Measurements from ENCODE around the gene TYW1B.
"Not testable (repeated sequence)": the region's sequence is repeated elsewhere in the genome, so short reads cannot be mapped to it uniquely, and the experiment has no call there.

DNA sequence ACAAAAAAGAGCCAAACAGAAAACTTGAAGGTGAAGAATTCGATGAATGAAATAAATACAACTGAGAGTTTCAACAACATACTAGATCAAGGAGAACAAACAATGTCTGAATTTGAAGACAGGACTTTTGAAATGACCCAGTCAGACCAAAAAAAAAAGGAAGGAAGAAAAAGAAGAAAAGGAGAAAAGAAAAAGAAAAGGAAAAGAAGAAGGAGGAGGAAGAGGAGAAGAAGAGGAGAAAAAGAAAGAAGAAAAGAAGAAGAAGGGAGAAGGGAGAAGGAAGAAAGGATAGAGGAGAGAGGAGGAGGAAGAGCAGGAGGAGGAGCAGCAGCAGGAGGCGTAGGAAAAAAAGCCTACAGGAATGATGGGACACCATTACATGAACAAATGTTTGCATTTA, 97.6 kb downstream of the TYW1B start:
- TF ChIP-seq, protein P1, sequence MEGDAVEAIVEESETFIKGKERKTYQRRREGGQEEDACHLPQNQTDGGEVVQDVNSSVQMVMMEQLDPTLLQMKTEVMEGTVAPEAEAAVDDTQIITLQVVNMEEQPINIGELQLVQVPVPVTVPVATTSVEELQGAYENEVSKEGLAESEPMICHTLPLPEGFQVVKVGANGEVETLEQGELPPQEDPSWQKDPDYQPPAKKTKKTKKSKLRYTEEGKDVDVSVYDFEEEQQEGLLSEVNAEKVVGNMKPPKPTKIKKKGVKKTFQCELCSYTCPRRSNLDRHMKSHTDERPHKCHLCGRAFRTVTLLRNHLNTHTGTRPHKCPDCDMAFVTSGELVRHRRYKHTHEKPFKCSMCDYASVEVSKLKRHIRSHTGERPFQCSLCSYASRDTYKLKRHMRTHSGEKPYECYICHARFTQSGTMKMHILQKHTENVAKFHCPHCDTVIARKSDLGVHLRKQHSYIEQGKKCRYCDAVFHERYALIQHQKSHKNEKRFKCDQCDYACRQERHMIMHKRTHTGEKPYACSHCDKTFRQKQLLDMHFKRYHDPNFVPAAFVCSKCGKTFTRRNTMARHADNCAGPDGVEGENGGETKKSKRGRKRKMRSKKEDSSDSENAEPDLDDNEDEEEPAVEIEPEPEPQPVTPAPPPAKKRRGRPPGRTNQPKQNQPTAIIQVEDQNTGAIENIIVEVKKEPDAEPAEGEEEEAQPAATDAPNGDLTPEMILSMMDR (IDR thresholded peaks at IDR 0.05; ENCODE audit: insufficient read depth, low read length): not testable (repeated sequence)
- not testable (repeated sequence) for TF ChIP-seq GABPA (IDR thresholded peaks at IDR 0.05; ENCODE audit: low read depth)
- TF ChIP-seq, protein P2, sequence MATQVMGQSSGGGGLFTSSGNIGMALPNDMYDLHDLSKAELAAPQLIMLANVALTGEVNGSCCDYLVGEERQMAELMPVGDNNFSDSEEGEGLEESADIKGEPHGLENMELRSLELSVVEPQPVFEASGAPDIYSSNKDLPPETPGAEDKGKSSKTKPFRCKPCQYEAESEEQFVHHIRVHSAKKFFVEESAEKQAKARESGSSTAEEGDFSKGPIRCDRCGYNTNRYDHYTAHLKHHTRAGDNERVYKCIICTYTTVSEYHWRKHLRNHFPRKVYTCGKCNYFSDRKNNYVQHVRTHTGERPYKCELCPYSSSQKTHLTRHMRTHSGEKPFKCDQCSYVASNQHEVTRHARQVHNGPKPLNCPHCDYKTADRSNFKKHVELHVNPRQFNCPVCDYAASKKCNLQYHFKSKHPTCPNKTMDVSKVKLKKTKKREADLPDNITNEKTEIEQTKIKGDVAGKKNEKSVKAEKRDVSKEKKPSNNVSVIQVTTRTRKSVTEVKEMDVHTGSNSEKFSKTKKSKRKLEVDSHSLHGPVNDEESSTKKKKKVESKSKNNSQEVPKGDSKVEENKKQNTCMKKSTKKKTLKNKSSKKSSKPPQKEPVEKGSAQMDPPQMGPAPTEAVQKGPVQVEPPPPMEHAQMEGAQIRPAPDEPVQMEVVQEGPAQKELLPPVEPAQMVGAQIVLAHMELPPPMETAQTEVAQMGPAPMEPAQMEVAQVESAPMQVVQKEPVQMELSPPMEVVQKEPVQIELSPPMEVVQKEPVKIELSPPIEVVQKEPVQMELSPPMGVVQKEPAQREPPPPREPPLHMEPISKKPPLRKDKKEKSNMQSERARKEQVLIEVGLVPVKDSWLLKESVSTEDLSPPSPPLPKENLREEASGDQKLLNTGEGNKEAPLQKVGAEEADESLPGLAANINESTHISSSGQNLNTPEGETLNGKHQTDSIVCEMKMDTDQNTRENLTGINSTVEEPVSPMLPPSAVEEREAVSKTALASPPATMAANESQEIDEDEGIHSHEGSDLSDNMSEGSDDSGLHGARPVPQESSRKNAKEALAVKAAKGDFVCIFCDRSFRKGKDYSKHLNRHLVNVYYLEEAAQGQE (IDR thresholded peaks at IDR 0.05; ENCODE audit: insufficient replicate concordance, low read depth): not testable (repeated sequence)

Data from HL-60 (cell line).